ENCODE measurements around the gene SLC4A7. TPM values are rescaled to one million over a fixed set of nuclear protein-coding genes. Genes with fewer than 3 reads are reported as not detected.
A peak's percentile ranks its signal among the peaks of the same experiment; 100 is the strongest.

SLC4A7 gene
- polyA plus RNA-seq, 3 donors from 2014 or later, result 1.6 to 13.5 (median 8.4) TPM

GRCh38 chr3:27354588-27355203 is 129.5 kb downstream of the SLC4A7 start:
- H3K36me3 Mint-ChIP-seq, result no peaks in the 10 kb centered on the region
- no peak for DNase-seq
- H3K4me3 Mint-ChIP-seq, result no peak overlapping the region
- no peaks in the 10 kb centered on the region for H3K9me3 Mint-ChIP-seq
- no peak overlapping the region for H3K27ac Mint-ChIP-seq
- H3K4me1 Mint-ChIP-seq, result peaks cover 33 to 35% of the 10 kb centered on the region in 2 donors
- H3K27me3 Mint-ChIP-seq (ENCODE audit: low read depth in 3 of 3), result peaks cover 0 to 2% (median 1%) of the 10 kb centered on the region in 3 donors

GRCh38 chr3:27354161-27354560 is 130.0 kb downstream of the SLC4A7 start:
- no peak for DNase-seq
- no peak overlapping the region for H3K27ac Mint-ChIP-seq
- H3K4me1 Mint-ChIP-seq, result peaks cover 33 to 35% of the 10 kb centered on the region in 2 donors
- H3K36me3 Mint-ChIP-seq, result no peaks in the 10 kb centered on the region
- H3K27me3 Mint-ChIP-seq (ENCODE audit: low read depth in 3 of 3), result peaks cover 0 to 3% (median 2%) of the 10 kb centered on the region in 3 donors
- H3K4me3 Mint-ChIP-seq, result no peak overlapping the region
- H3K9me3 Mint-ChIP-seq, result no peaks in the 10 kb centered on the region

- Mint-ChIP-seq H3K9me3 (no peaks in the 10 kb centered on the region), H3K4me1 (peaks cover 28 to 30% of the 10 kb centered on the region in 2 donors), H3K36me3 (no peaks in the 10 kb centered on the region), H3K27ac (no peak overlapping the region), H3K27me3 (ENCODE audit: low read depth in 3 of 3) (peaks cover 0 to 3% (median 2%) of the 10 kb centered on the region in 3 donors), H3K4me3 (no peak overlapping the region)
- DNase-seq, result no peak
Measured at GRCh38 chr3:27353221-27353620, 131.0 kb downstream of the SLC4A7 start.

- H3K27me3 Mint-ChIP-seq (ENCODE audit: low read depth in 3 of 3), result peaks cover 0 to 3% (median 2%) of the 10 kb centered on the region in 3 donors
- H3K27ac Mint-ChIP-seq, result peak overlapping the region in 2 of 6 donors; percentile 1 to 22
- no peaks in the 10 kb centered on the region for H3K9me3 Mint-ChIP-seq
- no peak overlapping the region for H3K4me3 Mint-ChIP-seq
- no peak for DNase-seq
- no peaks in the 10 kb centered on the region for H3K36me3 Mint-ChIP-seq
- H3K4me1 Mint-ChIP-seq, result peaks cover 20 to 21% of the 10 kb centered on the region in 2 donors
Measured at GRCh38 chr3:27352047-27352446, 132.1 kb downstream of the SLC4A7 start.

GRCh38 chr3:27349832-27350231 is 134.4 kb downstream of the SLC4A7 start:
- Mint-ChIP-seq H3K9me3 (no peaks in the 10 kb centered on the region), H3K27me3 (ENCODE audit: low read depth in 3 of 3) (peaks cover 0 to 3% (median 2%) of the 10 kb centered on the region in 3 donors), H3K27ac (peak overlapping the region; percentile 42 to 87 (median 70)), H3K4me1 (peaks cover 24 to 28% of the 10 kb centered on the region in 2 donors), H3K4me3 (peak overlapping the region; percentile 49 to 79 (median 66)), H3K36me3 (no peaks in the 10 kb centered on the region)
- DNase-seq, result peak in 2 of 3 donors; percentile 19 to 23

- no peaks in the 10 kb centered on the region for H3K36me3 Mint-ChIP-seq
- no peak overlapping the region for H3K27ac Mint-ChIP-seq
- peaks cover 0 to 1% (median 0%) of the 10 kb centered on the region in 3 donors for H3K27me3 Mint-ChIP-seq (ENCODE audit: low read depth in 3 of 3)
- H3K4me3 Mint-ChIP-seq, result no peak overlapping the region
- DNase-seq, result no peak
- no peaks in the 10 kb centered on the region for H3K9me3 Mint-ChIP-seq
- peaks cover 24 to 28% of the 10 kb centered on the region in 2 donors for H3K4me1 Mint-ChIP-seq
Measured at GRCh38 chr3:27345959-27346865, 138.0 kb downstream of the SLC4A7 start.

GRCh38 chr3:27345493-27345892 is 138.7 kb downstream of the SLC4A7 start:
- Mint-ChIP-seq H3K36me3 (no peaks in the 10 kb centered on the region), H3K4me3 (no peak overlapping the region), H3K27me3 (ENCODE audit: low read depth in 3 of 3) (peaks cover 0 to 1% (median 0%) of the 10 kb centered on the region in 3 donors), H3K27ac (peak overlapping the region in 2 of 6 donors; percentile 6 to 17), H3K4me1 (peaks cover 20 to 21% of the 10 kb centered on the region in 2 donors), H3K9me3 (no peaks in the 10 kb centered on the region)
- DNase-seq, result peak; percentile 25 to 44 (median 42)

GRCh38 chr3:27345045-27345444 is 139.1 kb downstream of the SLC4A7 start:
- Mint-ChIP-seq H3K9me3 (no peaks in the 10 kb centered on the region), H3K36me3 (no peaks in the 10 kb centered on the region), H3K4me1 (peaks cover 16 to 17% of the 10 kb centered on the region in 2 donors), H3K4me3 (no peak overlapping the region), H3K27me3 (ENCODE audit: low read depth in 3 of 3) (peaks cover 0 to 1% (median 0%) of the 10 kb centered on the region in 3 donors), H3K27ac (no peak overlapping the region)
- DNase-seq, result no peak

GRCh38 chr3:27344192-27344591 is 140.0 kb downstream of the SLC4A7 start:
- Mint-ChIP-seq H3K27ac (no peak overlapping the region), H3K4me3 (no peak overlapping the region), H3K27me3 (ENCODE audit: low read depth in 3 of 3) (no peaks in the 10 kb centered on the region), H3K9me3 (no peaks in the 10 kb centered on the region), H3K4me1 (peaks cover 7 to 8% of the 10 kb centered on the region in 2 donors), H3K36me3 (no peaks in the 10 kb centered on the region)
- DNase-seq, result no peak

- H3K4me3 Mint-ChIP-seq, result no peak overlapping the region
- DNase-seq, result no peak
- H3K36me3 Mint-ChIP-seq, result no peaks in the 10 kb centered on the region
- no peak overlapping the region for H3K27ac Mint-ChIP-seq
- H3K4me1 Mint-ChIP-seq, result peaks cover 4 to 6% of the 10 kb centered on the region in 2 donors
- H3K9me3 Mint-ChIP-seq, result no peaks in the 10 kb centered on the region
- no peaks in the 10 kb centered on the region for H3K27me3 Mint-ChIP-seq (ENCODE audit: low read depth in 3 of 3)
Measured at GRCh38 chr3:27342267-27342666, 141.9 kb downstream of the SLC4A7 start.

- peaks cover 3% of the 10 kb centered on the region in 2 donors for H3K4me1 Mint-ChIP-seq
- H3K27me3 Mint-ChIP-seq (ENCODE audit: low read depth in 3 of 3), result no peaks in the 10 kb centered on the region
- H3K4me3 Mint-ChIP-seq, result no peak overlapping the region
- H3K27ac Mint-ChIP-seq, result no peak overlapping the region
- H3K9me3 Mint-ChIP-seq, result no peaks in the 10 kb centered on the region
- DNase-seq, result no peak
- H3K36me3 Mint-ChIP-seq, result no peaks in the 10 kb centered on the region
Measured at GRCh38 chr3:27340534-27340933, 143.7 kb downstream of the SLC4A7 start.

GRCh38 chr3:27335571-27335970 is 148.6 kb downstream of the SLC4A7 start:
- Mint-ChIP-seq H3K4me3 (no peak overlapping the region), H3K27ac (no peak overlapping the region), H3K9me3 (no peaks in the 10 kb centered on the region), H3K36me3 (no peaks in the 10 kb centered on the region), H3K4me1 (no peaks in the 10 kb centered on the region), H3K27me3 (ENCODE audit: low read depth in 3 of 3) (peaks cover 0 to 2% (median 0%) of the 10 kb centered on the region in 3 donors)
- DNase-seq, result no peak

GRCh38 chr3:27333843-27334242 is 150.3 kb downstream of the SLC4A7 start:
- peaks cover 0 to 2% (median 0%) of the 10 kb centered on the region in 3 donors for H3K27me3 Mint-ChIP-seq (ENCODE audit: low read depth in 3 of 3)
- H3K27ac Mint-ChIP-seq, result no peak overlapping the region
- no peak overlapping the region for H3K4me3 Mint-ChIP-seq
- no peaks in the 10 kb centered on the region for H3K4me1 Mint-ChIP-seq
- no peaks in the 10 kb centered on the region for H3K9me3 Mint-ChIP-seq
- no peaks in the 10 kb centered on the region for H3K36me3 Mint-ChIP-seq
- DNase-seq, result no peak

Measured in immature natural killer cell (primary cell).